Activated CD8-positive, alpha-beta memory T cell treated with anti-CD3 and anti-CD28 coated beads for 36 hours (primary cell): ENCODE data around the gene IFRD2. TPM values are rescaled to one million over a fixed set of nuclear protein-coding genes. Genes with fewer than 3 reads are reported as not detected.

ENCODE experiments used
- CTCF ChIA-PET: fragments of 350-600 bp; sonication (Branson Sonifier 250); formaldehyde crosslinking; loops from one replicate; lab custom pipeline; 2021; ENCODE audit warnings: antibody characterized with exemption; lab: Charles Lee
- POLR2A ChIA-PET: fragments of 350-600 bp; sonication (Branson Sonifier 250); formaldehyde crosslinking; loops from one replicate; lab custom pipeline; 2021; ENCODE audit warnings: antibody characterized with exemption; lab: Charles Lee
- total RNA-seq, 2 experiments: library from RNA; stranded (reverse); gene quantifications; one replicate each; pipeline ENCODE4 v1.2.3, GENCODE V29; 2021

IFRD2 gene, protein sequence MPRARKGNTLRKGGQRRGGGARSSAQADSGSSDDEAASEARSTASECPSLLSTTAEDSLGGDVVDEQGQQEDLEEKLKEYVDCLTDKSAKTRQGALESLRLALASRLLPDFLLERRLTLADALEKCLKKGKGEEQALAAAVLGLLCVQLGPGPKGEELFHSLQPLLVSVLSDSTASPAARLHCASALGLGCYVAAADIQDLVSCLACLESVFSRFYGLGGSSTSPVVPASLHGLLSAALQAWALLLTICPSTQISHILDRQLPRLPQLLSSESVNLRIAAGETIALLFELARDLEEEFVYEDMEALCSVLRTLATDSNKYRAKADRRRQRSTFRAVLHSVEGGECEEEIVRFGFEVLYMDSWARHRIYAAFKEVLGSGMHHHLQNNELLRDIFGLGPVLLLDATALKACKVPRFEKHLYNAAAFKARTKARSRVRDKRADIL
- 100 to 1,000 TPM; 197 to 200 TPM for total RNA-seq

DNA sequence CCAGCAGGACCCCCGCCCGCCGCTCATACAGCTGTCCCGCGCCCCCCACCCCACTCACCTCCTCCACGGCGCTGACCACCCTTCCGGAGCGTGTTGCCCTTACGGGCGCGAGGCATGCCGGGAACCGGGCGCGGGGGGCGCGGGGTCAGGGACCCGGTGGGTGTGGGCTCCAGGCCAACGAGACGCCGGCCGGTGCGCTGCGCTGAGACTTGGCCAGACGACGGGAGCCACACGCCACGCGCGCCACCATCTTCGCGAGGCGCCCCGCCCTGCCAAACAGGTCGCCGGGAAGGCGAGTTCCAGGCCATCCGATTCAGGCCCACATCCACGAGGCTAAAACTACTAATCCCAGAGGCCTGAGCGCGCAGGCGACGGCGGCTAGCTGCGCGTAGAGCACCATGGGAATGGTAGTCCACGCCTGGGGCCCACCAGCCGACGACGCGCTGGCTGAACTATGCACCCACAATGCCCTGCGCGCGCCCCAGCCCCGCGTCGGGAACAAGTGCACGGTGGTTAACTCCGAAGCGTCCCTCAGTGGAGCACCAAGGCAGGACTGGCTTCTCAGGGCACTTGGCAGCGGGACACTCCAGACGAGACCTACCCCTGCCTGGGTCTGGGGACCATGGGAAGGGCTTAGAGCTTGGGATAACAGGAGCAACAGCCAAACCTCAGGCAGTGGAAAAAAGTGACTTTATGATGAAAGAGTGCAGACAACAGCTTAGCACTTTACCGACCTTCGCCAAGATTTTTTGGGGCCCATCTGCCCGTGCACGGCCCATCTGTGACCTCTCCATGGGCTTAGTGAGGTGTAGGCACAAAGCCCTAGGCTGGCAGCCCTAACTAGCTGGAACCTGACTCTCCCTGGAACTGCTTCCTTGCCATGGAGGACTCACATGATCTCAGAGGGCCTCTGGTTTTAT lies at the start of gene IFRD2:
TSS of gene IFRD2 (minus strand) at position 271 of the 920 bp plus-strand sequence. CDS start at position 116, 155 bp downstream.
- ChIA-PET POLR2A (interaction anchor here (0.5 to 1.4 kb wide), 13 partner anchors 10 to 60 kb away, joined by 3 to 9 read pairs (median 4); partner anchors contain the start of genes CYB561D2, LSMEM2 and NPRL2), CTCF (interaction anchor here (0.6 to 2.3 kb wide), 10 partner anchors 17 to 112 kb away, joined by 3 to 11 read pairs (median 4); partner anchors contain the start of gene GNAI2)

DNA sequence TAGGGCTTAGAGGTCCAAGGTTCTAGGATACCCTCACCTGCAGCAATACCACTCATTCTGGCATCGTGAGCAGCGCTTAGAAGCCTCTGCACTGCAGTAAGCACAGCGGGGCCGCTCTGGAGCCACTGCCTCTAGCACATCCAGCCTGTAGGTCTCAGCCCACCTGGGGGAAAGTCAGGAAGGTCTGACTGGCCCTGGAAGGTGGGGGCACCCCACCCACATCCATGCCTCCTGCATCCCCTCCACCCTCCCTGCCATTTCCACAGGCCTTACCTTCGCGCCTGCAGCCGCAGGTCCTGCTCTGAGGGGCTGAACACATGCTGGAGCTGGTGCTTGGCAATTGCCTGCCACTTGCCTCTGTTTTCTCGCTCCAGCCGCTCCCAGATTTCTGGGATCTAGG lies 49.3 kb upstream of the IFRD2 start:
- CTCF ChIA-PET, result interaction anchor here (1.0 to 1.2 kb wide), 4 partner anchors 14 to 201 kb away, joined by 3 read pairs; partner anchors contain the start of gene TUSC2
- POLR2A ChIA-PET, result interaction anchor here (1.0 to 1.9 kb wide), 5 partner anchors 9 to 269 kb away, joined by 5 to 20 read pairs (median 8); partner anchors contain the start of genes CYB561D2, HYAL3, NAA80 and NPRL2

DNA sequence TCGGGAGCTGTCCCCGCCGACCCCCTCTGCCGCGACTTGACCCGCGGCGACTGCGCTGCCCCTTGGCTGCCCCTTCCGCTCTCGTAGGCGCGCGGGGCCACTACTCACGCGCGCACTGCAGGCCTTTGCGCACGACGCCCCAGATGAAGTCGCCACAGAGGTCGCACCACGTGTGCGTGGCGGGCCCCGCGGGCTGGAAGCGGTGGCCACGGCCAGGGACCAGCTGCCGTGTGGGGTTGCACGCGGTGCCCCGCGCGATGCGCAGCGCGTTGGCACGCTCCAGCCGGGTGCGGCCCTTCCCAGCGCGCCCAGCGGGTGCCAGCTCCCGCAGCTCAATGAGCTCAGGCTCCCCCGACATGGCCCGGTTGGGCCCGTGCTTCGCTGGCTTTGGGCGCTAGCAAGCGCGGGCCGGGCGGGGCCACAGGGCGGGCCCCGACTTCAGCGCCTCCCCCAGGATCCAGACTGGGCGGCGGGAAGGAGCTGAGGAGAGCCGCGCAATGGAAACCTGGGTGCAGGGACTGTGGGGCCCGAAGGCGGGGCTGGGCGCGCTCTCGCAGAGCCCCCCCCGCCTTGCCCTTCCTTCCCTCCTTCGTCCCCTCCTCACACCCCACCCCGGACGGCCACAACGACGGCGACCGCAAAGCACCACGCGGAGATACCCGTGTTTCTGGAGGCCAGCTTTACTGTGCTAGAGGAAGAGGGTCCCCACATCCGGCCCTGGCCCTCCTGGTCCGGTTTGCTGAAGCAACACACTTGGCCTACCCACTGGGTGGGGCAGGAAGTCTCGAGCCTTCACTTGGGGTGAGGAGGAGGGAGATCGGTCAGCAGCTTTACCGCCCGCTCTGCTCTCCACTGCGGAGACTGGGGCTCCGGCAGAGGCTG lies 48.5 kb upstream of the IFRD2 start, which contains the start of gene RASSF1:
TSS of gene RASSF1 (minus strand) at position 389 of the 882 bp plus-strand sequence. CDS start at position 358, 31 bp downstream.
- ChIA-PET POLR2A (interaction anchor here (0.5 to 1.9 kb wide), 8 partner anchors 9 to 1643 kb away, joined by 3 to 20 read pairs (median 8); partner anchors contain the start of genes CYB561D2, HYAL3, NAA80 and NPRL2), CTCF (interaction anchor here (0.7 to 2.2 kb wide), 7 partner anchors 9 to 230 kb away, joined by 3 to 10 read pairs (median 3); partner anchors contain the start of genes CYB561D2, NPRL2 and TUSC2)

DNA sequence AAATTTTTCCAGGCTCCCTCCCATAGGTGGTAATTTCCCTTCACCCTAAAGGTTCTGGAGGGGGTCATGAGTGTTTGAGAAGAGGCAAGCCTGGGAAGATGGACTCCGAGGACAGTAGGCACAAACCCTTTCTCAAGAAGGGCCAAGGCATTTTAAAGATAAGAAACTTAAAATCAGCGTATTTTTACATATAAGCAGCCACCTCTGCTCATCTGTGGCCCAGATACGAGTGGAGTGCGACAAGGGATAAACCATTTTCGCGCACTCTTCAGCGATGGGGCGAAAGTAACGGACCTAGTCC lies 47.9 kb upstream of the IFRD2 start:
- ChIA-PET CTCF (interaction anchor here (2.2 kb wide), 1 partner anchor 10 kb away, joined by 10 read pairs; the partner anchor contains the start of genes CYB561D2 and NPRL2), POLR2A (interaction anchor here (1.1 to 1.9 kb wide), 5 partner anchors 8 to 270 kb away, joined by 7 to 20 read pairs (median 10); partner anchors contain the start of genes CYB561D2, HYAL3, NAA80 and NPRL2)

DNA sequence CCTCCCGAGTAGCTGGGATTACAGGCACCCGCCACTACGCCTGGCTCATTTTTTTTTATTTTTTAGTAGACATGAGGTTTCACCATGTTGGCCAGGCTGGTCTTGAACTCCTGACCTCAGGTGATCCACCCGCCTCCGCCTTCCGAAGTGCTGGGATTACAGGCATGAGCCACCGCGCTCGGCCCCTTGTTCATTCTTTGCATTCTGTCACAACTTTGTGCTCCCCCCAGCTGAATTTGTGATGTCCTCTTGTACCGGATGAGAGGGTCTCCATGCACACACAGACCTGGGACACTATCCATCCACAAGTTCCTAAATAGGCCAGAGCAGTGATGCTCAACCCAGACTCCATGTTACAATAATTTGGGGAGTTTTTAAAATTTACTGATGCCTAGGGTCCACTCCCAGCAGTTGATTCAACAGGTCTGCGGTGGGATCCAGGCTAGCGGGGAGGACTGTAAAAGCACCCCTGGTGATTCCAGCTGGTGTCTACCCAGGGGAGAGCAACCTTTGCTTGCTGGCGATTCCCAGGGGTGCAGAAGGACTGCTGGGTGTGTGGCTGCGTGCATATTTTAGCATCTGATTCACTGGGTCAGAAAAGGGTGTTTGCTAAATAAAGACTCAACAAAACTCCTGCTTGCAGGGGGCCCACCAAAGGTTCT lies 47.4 kb upstream of the IFRD2 start:
- POLR2A ChIA-PET, result interaction anchor here (1.8 to 3.2 kb wide), 3 partner anchors 11 to 270 kb away, joined by 8 to 28 read pairs (median 10); partner anchors contain the start of genes CYB561D2, HYAL3, NAA80 and NPRL2
- CTCF ChIA-PET, result interaction anchor here (0.7 to 2.2 kb wide), 3 partner anchors 10 to 270 kb away, joined by 3 to 10 read pairs (median 4); partner anchors contain the start of genes CYB561D2 and NPRL2

DNA sequence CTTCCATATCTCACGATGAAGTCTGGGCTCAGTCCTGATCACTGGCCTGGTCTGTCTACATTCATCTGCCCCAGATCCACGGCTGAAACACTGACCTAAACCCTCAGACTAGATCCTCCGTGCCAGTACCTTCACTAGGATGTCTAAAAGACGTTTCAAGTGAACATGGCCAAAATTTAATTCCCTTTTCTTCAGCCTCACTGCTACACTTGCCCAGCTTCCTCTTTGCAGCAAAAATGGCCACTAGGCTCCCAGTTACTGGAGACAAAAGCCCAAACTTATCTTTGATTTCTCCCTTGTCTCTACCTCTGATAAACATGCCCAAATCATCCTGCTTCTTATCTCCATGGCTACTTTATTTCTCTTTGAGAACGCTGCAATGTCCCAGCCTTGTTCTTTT lies 46.7 kb upstream of the IFRD2 start:
- ChIA-PET POLR2A (interaction anchor here (0.7 to 3.6 kb wide), 5 partner anchors 11 to 277 kb away, joined by 6 to 28 read pairs (median 17); partner anchors contain the start of genes CYB561D2, HYAL3, NAA80 and NPRL2), CTCF (interaction anchor here (0.7 to 3.4 kb wide), 7 partner anchors 10 to 271 kb away, joined by 3 to 35 read pairs (median 4); partner anchors contain the start of genes CYB561D2, GNAI2 and NPRL2)

DNA sequence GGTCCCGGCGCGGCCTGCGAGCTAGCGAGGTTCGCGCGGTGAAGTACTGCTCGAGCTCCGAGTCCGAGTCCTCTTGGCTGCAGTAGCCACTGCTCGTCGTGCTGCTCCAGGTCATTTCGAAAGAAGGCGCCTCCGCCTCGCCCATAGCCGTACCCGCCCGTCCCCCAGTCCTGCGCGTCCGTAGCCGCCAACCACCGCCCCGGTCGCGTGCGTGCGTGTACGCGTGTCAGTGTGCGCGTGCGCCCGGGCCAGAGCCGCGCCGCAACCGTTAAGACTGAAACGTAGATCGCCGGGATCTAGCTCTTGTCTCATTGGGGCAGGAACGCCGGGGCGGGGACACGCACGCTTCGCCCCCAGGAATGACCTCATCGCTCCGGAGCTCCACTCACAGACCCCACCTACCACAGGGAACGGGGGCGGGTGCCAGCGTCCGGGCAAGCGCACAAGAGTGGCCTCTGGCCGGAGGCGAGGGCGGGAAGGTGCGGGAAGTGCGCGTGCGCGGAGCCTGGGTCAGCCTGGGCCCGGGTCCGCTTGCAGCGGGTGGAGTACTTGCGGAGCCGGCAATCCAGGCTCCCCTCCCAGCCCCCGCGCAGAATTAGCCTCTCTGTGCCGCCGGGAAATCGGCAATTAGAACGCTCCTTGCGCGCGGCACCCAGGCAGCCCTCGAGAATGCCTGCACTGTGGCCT lies 45.1 kb upstream of the IFRD2 start:
- POLR2A ChIA-PET, result interaction anchor here (0.6 to 3.6 kb wide), 23 partner anchors 9 to 274 kb away, joined by 3 to 28 read pairs (median 4); partner anchors contain the start of genes CISH, CYB561D2, GNAI2 and HEMK1
- CTCF ChIA-PET, result interaction anchor here (0.5 to 3.4 kb wide), 10 partner anchors 8 to 404 kb away, joined by 3 to 35 read pairs (median 4); partner anchors contain the start of genes CYB561D2, GNAI2, HYAL3 and IFRD2

DNA sequence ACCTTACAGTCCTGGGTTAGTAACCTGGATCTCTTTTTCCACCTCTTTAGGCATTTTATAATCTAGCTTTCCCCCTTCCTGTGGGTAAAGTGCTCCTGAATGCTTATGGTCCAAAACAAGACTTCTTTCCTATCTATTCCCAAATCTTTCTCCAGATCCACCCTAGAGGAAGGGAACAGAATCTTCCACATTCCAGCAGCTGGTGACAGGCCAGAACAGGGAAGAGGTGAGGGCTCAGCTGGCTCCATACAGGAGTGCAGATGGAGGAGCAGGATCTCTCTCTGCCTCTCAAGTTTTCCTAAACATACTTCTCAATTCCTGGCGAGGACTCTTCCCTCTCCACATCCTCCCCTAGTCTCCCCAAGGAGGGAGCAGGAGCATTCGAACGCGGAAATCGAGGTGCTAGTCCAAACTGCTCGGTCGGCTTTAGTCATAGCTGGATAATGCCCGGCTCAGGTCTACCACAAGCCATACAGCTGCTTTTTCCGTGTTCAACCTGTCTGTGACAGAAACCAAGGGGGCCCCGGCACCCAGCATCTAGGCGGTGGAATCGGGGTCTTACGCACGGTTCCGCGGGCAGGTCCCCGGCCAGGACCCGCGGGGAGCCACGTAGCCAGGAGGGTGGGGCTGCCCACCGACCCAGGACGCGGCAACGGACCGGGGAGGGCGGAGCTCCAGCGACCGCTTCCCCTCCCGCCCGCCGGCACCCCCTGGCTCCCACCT lies 44.4 kb upstream of the IFRD2 start:
- POLR2A ChIA-PET, result interaction anchor here (0.6 to 3.6 kb wide), 19 partner anchors 8 to 275 kb away, joined by 3 to 28 read pairs (median 5); partner anchors contain the start of genes CISH, CYB561D2, GNAI2 and HEMK1
- CTCF ChIA-PET, result interaction anchor here (0.5 to 3.4 kb wide), 13 partner anchors 9 to 403 kb away, joined by 3 to 35 read pairs (median 3); partner anchors contain the start of genes CYB561D2, GNAI2, HYAL3 and IFRD2

DNA sequence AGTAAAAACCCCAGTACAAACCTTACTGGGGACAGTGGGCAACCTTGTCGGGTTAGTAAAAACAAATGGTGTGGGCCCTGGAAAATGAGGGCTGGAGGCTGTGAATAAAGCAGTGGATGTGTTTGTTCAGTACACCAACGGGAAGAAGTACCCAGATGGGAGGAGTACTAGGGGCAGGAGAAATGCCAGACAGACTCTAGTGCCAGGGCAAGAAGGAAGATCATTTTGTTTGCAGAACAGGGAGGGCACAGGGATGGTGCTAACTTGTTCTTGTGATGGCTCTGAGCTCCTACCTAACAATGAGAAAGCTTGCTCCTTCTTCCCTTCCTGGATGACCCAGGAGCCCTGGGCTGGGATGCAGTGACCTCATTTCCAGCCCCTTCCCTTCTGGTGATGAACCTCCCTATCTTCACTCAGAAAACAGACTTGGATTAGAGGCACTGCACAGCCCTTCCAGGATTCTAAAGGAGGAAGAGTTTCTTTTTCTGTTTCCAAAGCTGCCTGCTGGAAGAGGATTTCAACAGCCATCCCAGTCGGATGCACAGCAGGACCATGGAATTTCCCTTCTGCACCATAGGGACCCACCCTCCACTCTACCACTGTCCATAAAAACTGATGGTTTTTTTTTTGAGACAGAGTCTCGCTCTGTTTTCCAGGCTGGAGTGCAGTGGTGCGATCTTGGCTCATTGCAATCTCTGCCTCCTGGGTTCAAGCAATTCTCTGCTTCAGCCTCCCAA lies 42.3 kb upstream of the IFRD2 start:
- CTCF ChIA-PET, result interaction anchor here (1.0 to 2.1 kb wide), 3 partner anchors 10 to 62 kb away, joined by 3 to 8 read pairs (median 4); no protein-coding TSS in a partner anchor
- POLR2A ChIA-PET, result interaction anchor here (1.0 to 1.9 kb wide), 2 partner anchors 16 to 35 kb away, joined by 3 to 6 read pairs; partner anchors contain the start of genes HYAL3 and NAA80

DNA sequence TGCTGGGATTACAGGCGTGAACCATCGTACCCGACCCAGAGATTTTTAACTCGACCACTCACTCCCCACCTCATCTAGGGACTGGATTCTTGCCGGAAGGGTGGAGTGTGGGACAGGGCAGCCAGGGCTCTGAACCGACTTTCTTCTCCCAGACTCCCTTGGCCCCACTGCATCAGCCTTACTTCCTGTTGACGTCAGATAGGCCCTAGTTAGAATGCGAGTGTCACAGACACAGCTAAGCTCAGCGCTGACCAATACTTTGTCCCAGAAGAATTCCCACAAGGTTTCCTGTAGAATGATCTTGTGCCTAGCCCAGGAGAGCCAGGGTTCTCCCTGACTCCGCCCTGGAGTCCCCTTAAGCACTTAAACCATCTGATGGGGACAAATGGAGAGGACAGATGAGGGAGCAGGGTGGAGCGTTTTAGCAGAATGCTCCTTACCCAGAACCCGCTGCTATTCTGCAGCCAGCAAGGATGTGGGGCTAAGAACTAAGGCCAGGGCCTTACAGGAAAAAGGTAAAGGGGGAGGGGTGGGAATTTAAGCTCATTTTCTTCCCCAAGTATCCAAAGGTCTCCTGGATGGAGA lies 41.6 kb upstream of the IFRD2 start:
- POLR2A ChIA-PET, result interaction anchor here (1.0 to 1.9 kb wide), 2 partner anchors 15 to 35 kb away, joined by 3 to 6 read pairs; partner anchors contain the start of genes HYAL3 and NAA80

DNA sequence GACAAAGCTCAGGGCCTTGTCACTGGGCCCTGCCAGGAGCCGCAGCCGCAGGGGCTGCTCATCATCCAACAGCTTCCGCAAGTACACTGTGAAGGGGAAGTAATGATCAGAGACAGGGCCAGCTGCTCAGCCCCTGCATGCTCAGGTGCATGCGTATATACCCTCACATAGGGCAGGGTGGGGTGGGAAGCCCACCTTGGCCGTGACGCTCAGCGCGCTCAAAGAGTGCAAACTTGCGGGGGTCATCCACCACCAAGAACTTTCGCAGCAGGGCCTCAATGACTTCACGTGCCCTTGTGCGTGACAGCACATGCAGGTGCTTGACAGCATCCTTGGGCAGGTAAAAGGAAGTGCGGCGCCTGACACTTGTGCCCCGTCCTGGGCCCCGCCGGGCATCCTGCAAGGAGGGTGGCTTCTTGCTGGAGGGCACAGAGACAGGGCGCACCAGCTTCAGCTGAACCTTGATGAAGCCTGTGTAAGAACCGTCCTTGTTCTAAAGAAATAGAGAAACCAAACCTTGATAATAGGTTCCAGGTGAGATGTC lies 39.2 kb upstream of the IFRD2 start:
- CTCF ChIA-PET, result no interaction called here

More for the DNA sequence above, 41.6 kb upstream of the IFRD2 start:
- CTCF ChIA-PET, result interaction anchor here (1.0 to 2.1 kb wide), 3 partner anchors 9 to 61 kb away, joined by 3 to 8 read pairs (median 4); no protein-coding TSS in a partner anchor

DNA sequence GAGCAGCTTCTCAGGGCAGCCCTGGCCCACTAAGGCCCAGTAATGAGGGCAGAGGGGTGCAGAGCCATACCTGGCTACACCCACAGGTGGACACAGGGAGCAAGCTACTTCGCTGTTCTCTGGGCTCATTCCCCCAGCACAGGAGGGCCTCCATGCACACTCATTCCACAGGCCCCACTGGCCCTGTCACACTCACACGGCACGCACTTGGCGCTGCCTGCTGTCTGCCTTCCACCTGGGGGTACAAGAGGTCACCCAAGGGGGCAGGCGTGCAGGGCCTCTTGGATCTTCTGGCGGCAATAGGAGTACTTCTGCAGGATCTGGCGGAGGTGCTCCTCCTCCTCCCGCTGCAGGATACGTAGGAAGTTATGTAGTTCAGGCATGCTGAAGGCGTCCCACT lies 38.1 kb upstream of the IFRD2 start:
- CTCF ChIA-PET, result interaction anchor here (0.8 kb wide), 1 partner anchor 17 kb away, joined by 4 read pairs; no protein-coding TSS in a partner anchor
- POLR2A ChIA-PET, result interaction anchor here (0.7 to 0.8 kb wide), 2 partner anchors 11 to 20 kb away, joined by 3 read pairs; partner anchors contain the start of genes CYB561D2, NPRL2 and RASSF1

More for the DNA sequence above, 39.2 kb upstream of the IFRD2 start:
- POLR2A ChIA-PET, result interaction anchor here (2.0 kb wide), 1 partner anchor 9 kb away, joined by 7 read pairs; the partner anchor contains the start of gene RASSF1
